NB4 (cell line): Measurements from ENCODE around the gene ATG101.

ENCODE experiments used
- TF ChIP-seq, protein P1 (sequence below): IDR thresholded peaks from 2 replicates; pipeline ENCODE4 v1.6.1; 2011; ENCODE audit warnings: low read depth, low read length
- TF ChIP-seq, protein P2 (sequence below): IDR thresholded peaks from one replicate; pipeline ENCODE4 v1.5.1; 2012; ENCODE audit warnings: low read depth, low read length

DNA sequence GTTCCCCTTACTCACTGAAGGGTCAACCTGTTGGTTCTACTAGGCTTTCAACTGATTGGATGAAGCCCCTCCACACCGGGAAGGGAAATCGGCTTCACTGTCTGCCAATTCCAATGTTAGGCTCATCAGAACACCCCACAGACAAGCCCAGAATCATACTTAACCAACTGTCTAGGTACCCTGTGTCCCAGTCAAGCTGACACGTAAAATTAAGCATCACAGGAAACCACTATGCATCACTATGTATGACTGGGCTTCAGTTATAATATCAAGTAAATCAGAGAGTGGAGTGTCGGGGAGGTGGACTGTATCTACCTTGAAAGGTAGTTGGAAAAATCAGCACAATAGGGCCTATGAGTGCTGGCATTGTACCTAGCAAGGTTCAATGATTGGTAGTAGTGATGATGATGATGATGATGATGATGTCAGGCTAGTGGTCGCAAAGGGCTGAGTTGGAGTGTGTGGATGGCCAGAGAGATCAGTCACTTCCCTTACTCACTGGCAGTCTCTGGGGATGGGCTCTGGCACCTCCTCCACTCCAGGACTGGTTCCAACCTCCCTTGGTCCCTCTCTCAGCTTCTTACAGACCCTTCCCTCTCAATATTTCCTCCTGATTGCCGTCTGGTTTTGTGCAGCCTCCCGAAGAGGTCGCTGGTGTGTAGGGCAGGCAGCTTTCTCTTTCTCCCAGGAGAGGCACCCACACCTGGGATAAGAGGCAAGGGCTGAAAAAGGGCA lies 3.3 kb upstream of the ATG101 start:
- TF ChIP-seq, protein P1, sequence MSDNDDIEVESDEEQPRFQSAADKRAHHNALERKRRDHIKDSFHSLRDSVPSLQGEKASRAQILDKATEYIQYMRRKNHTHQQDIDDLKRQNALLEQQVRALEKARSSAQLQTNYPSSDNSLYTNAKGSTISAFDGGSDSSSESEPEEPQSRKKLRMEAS, result no peak
- TF ChIP-seq, protein P2, sequence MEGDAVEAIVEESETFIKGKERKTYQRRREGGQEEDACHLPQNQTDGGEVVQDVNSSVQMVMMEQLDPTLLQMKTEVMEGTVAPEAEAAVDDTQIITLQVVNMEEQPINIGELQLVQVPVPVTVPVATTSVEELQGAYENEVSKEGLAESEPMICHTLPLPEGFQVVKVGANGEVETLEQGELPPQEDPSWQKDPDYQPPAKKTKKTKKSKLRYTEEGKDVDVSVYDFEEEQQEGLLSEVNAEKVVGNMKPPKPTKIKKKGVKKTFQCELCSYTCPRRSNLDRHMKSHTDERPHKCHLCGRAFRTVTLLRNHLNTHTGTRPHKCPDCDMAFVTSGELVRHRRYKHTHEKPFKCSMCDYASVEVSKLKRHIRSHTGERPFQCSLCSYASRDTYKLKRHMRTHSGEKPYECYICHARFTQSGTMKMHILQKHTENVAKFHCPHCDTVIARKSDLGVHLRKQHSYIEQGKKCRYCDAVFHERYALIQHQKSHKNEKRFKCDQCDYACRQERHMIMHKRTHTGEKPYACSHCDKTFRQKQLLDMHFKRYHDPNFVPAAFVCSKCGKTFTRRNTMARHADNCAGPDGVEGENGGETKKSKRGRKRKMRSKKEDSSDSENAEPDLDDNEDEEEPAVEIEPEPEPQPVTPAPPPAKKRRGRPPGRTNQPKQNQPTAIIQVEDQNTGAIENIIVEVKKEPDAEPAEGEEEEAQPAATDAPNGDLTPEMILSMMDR, result no peak
